GM18520 (cell line): Measurements from ENCODE around the gene PUS1.
"Not testable (repeated sequence)": the region's sequence is repeated elsewhere in the genome, so short reads cannot be mapped to it uniquely, and the experiment has no call there.

Experiments
- ATAC-seq: cut with Tn5 transposase; IDR thresholded peaks from one replicate; pipeline ENCODE4 v1.9.1; 2021; ENCODE audit not compliant: unreplicated experiment

PUS1 gene

GRCh38 chr12:131933387-131933786 is 4.3 kb downstream of the PUS1 start:
- no peak for ATAC-seq

GRCh38 chr12:131934535-131934934 is 5.5 kb downstream of the PUS1 start:
- no peak for ATAC-seq

GRCh38 chr12:131938082-131938481 is 9.0 kb downstream of the PUS1 start:
- no peak for ATAC-seq

- ATAC-seq, result no peak
These were observed 9.9 kb downstream of the PUS1 start for GRCh38 chr12:131939007-131939406.

DNA sequence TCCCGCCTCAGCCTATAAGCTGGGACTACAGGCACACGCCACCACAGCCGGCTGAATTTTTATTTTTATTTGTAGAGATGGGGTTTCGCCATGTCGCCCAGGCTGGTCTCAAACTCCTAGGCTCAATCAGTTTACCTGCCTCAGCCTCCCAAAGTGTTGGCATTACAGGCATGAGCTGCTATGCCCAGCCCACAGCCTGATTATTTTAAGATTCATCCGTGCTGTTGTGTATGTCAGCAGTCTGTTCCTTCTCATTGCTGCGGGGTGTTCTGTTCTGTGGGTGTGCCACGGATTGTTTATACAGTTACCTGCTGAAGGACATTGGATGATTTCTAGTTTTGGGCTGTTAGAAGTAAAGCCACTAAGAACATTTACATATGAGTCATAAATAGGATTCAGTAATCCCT is 11.1 kb downstream of the PUS1 start:
- ATAC-seq, result no peak

GRCh38 chr12:131941116-131941986 is 12.3 kb downstream of the PUS1 start:
- ATAC-seq, result no peak

DNA sequence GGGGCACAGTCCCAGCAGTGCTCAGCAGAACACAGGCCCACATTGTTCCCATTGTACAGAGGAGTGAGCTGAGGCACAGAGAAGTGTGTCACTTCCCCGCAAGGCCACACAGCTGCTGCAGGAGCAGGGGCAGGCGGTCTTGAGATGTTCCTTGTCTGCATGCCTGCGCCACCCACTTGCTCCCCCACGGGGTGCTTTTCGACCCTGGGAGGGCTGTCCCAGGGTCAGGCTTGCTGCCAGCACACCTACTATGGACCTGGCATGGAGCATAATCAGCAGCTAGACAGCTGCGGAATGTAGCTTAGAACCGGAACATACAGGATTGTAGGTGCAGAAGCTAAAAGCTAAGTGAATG is 12.9 kb downstream of the PUS1 start:
- no peak for ATAC-seq

DNA sequence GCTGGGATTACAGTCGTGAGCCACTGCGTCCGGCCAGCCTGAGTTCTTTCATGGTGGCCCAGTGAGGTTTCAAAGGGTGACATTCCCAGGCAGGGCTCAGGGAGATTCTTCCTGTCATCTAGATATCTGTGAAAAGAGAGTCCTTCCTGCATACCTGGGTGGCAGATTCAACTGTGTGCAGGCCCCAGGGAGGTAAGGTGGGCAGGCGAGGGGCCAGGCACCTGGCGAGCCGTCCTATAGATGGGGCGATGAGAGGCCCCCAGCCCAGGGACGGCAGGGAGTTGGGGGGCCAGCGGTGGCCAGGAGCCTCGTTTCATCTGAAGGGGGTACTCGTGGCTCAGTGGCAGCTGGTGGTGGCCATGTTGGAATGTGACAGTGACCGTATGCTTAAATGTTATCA is 13.6 kb downstream of the PUS1 start:
- no peak for ATAC-seq

GRCh38 chr12:131943389-131943788 is 14.3 kb downstream of the PUS1 start:
- no peak for ATAC-seq

DNA sequence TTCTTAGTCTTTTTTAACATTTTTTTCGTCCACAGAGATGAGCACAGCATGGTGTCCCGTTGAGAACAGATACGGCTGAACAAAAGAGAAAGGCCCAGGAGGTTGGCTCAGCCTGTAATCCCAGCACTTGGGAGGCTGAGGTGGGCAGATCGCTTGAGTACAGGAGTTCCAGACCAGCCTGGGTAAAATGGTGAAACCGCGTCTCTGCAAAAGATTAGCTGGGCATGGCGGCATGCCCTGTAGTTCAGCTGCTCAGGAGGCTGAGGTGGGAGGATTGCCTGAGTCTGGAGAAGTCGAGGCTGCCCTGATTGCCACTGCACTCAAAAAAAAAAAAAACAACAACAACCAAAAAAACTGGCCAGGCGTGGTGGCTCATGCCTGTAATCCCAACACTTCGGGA is 14.8 kb downstream of the PUS1 start:
- no peak for ATAC-seq

- ATAC-seq, result no peak
These were observed 15.7 kb downstream of the PUS1 start for GRCh38 chr12:131944601-131945251.

DNA sequence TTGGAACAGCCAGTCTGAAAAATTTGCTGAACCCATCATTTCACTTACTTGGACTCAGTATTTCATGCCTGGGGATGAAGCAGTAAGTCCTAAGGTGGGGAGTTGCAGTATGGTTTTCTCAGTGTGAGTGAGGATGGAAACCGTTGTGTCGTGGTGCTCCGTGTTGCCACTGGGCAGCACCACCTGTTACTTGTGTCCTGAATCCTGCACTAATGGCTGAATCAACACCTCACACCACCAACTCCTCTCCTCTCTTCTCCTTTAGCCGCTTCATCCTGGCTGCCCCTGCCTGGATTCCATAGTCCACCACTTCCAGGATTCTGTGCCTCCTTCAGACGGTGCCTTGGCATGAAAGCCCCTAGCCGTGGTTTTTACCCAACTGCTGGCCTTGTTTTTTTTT is 17.7 kb downstream of the PUS1 start:
- ATAC-seq, result no peak

DNA sequence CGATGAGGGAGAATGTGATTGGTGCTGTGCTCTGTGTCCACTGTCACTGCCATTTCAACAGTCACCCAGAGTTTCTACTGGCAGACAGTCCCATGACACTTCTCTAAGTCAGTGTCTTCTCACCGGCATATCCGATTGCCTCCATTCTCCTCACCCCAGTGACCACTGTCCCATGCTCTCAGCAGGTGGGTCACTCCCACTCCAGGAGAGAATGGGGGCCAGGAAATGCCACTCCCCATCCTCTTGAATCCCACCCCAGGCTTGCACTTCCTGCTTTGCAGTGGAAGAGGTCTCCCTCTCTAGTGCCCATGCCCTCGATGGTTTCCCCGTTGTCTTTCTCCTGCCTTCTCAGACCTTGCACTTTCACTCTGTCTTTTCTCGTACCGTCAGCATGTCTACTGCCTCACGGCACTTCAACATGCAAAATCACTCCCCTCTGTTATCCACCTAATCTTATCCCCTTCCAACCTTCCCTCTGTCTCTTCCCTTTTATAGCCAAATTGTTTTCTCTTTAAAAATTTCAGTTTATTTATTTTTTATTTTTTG is 18.5 kb downstream of the PUS1 start:
- no peak for ATAC-seq

DNA sequence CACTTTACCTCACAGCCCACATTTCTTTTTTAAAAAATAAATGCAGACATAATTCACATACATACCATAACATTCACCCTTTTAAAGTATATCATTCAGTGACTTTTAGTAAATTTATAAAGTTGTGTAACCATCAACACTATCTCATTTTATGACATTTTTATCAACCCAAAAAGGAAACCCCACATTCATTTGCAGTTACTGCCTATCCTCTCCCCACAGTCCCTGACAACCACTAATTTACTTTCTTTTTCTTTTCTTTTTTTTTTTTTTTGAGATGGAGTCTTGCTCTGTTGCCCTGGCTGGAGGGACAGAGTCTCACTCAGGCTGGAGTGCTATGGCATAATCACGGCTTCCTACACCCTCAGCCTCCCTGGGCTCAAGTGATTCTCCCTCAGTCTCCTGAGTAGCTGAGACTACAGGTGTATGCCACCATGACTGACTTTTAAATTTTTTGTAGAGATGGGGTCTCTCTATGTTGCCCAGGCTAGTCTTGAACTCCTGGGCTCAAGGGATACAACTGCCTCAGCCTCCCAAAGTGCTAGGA is 19.2 kb downstream of the PUS1 start:
- no peak for ATAC-seq

DNA sequence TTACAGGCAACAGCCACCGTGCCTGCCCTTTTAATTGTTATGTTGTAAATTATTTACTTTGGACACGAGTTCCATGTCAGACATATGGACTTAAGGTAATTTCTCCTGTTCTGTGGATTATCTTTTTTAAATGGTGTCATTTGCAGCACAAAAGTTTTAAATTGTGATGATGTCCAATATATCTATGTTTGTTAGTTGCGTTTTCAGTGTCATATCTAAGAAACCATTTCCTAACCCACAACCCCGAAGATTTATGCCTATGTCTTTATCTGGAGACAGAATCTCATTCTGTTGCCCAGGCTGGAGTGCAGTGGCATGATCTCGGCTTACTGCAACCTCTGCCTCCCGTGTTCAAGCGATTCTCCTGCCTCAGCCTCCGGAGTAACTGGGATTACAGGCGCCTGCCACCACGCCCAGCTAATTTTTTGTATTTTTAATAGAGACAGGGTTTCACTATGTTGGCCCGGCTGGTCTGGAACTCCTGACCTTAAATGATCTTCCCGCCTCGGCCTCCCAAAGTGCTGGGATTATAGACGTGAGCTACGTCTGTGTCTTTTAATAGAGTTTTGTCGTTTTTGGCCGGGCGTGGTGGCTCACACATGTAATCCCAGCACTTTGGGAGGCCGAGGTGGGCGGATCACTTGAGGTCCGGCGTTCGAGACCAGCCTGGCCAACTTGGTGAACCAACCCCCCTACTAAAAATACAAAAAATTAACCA is 19.8 kb downstream of the PUS1 start:
- ATAC-seq, result not testable (repeated sequence)

DNA sequence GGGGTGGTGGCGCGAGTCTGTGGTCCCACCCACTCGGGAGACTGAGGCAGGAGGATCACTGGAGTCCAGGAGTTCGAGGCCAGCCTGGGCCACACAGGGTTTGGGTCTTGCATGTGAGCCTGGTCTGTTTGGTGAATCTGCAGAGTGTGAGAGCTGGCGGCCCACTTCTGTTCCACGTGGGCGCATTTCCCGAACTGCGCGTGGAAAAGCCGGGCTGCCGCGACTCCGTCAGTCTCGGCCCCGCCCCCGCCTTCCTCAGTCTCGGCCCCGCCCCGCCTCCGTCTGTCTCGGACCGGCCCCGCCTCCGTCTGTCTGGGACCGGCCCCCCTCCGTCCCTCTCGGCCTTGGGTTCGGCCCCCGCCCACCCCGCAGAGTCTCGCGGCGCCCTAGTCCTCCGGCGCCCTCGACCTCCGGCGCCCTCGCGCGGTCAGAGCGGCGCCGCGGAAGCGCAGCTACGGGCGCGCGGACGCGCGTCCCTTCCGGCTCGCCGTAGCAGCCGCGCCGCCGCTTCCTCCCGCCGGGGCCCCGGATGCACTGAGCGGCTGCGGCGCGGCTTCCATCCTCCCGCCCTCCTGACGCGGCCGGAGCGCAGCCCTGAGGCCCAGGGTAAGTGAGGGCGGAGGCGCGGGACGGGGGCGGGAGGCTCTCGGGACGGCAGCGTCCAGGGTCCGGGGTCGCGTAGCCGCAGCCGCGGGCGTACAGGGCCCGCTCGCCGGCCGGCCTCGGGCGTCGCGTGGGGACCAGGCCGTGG is 20.5 kb downstream of the PUS1 start, which contains the start of gene EP400:
EP400 (plus strand) TSS at position 512 of the 751 bp plus-strand sequence. CDS start 10,678 bp downstream, outside the sequence.
- peak; percentile 90 for ATAC-seq

- peak; percentile 2 for ATAC-seq
These were observed 21.3 kb downstream of the PUS1 start for GRCh38 chr12:131950182-131950913.

DNA sequence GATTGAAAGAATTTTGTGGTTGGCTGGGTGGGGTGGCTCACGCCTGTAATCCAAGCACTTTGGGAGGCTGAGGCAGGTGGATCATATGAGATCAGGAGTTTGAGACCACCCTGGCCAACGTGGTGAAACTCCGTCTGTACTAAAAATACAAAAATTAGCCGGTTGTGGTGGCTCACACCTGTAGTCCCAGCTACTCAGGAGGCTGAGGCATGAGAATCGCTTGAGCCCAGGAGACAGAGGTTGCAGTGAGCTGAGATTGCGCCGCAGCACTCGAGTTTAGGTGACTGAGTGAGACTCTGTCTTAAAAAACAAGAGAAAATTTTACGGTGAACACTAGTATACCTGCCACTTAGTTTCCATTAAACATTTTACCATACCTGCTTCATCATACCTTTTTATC is 24.7 kb downstream of the PUS1 start:
- not testable (repeated sequence) for ATAC-seq

DNA sequence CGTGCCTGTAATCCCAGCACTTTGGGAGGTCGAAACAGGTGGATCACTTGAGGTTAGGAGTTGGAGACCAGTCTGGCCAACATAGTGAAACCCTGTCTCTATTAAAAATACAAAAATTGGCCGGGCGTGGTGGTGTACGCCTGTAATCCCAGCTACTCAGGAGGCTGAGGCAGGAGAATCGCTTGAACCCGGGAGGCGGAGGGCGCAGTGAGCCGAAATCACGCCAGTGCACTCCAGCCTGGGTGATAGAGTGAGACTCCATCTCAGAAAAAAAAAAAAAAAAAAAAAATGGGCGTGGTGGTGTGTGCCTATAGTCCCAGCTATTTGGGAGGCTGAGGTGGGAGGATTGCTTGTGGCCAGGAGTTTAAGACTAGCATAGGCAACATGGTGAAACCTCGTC is 25.4 kb downstream of the PUS1 start:
- ATAC-seq, result not testable (repeated sequence)

GRCh38 chr12:131959116-131959515 is 30.0 kb downstream of the PUS1 start:
- ATAC-seq, result no peak
